ENCODE results near the gene TPCN2. TPM values are rescaled to one million over a fixed set of nuclear protein-coding genes. Genes with fewer than 3 reads are reported as not detected.

Gene TPCN2
- total and polyA plus RNA-seq, 2 of the 8 experiments (the other 6 are each of a cell fraction or from before 2014, with no cell fraction given) = 9.7 to 18.6 TPM

GRCh38 chr11:69110451-69110850 lies 61.7 kb downstream of the TPCN2 start:
- H3K18ac ChIP-seq (ENCODE audit: extremely low read depth, low read length) = no peak overlapping the region
- H3K23me2 ChIP-seq (ENCODE audit: low read depth, low read length) = peaks cover 8% of the 10 kb centered on the region; the same call in 1 of the 2 replicates
- peaks cover 0 to 6% of the 10 kb centered on the region in 2 experiments for H4K20me1 ChIP-seq (replicated peaks in 1 of 2; ENCODE audit: control insufficient read depth in 1 of 2, insufficient read depth in 2 of 2, low read length in 2 of 2)
- H2BK12ac ChIP-seq (ENCODE audit: low read depth, low read length) = no peak overlapping the region
- FAIRE-seq (no peak), DNase-seq (ENCODE audit: low read depth in 1 of 2, low spot score in 2 of 2) (no peak)
- no peaks in the 10 kb centered on the region for H3K79me2 ChIP-seq (ENCODE audit: control insufficient read depth in 1 of 2, insufficient read depth in 2 of 2, low read length in 2 of 2)
- no peak overlapping the region for H2BK15ac ChIP-seq (ENCODE audit: low read length)
- CTCF ChIA-PET (ENCODE audit: partially characterized antibody) = interaction anchor here (1.2 kb wide), 1 partner anchor 270 kb away, joined by 3 read pairs; no protein-coding TSS in a partner anchor
- no peaks in the 10 kb centered on the region for H3K4me1 ChIP-seq (replicated peaks in 1 of 4; ENCODE audit: control insufficient read depth in 3 of 4, insufficient read depth in 4 of 4, low read length in 3 of 4)
- WGBS, 2 experiments (ENCODE audit: extremely low coverage in 1 of 2, insufficient coverage in 1 of 2, insufficient read length in 1 of 2, insufficient replicate concordance in 2 of 2, low coverage in 1 of 2, low lambda C conversion rate in 2 of 2, missing lambda C conversion rate in 1 of 2) = 78 to 98% methylated on average over 6 of the region's 6 CpGs
- no peaks in the 10 kb centered on the region for H3K36me3 ChIP-seq (ENCODE audit: control insufficient read depth in 2 of 4, insufficient read depth in 4 of 4, low read length in 3 of 4)
- no peak overlapping the region for H3K9ac ChIP-seq (replicated peaks in 1 of 4; ENCODE audit: extremely low read depth in 1 of 4, low read depth in 3 of 4, low read length in 3 of 4)
- H3K9me3 ChIP-seq (ENCODE audit: insufficient read depth in 2 of 2, low read depth in 1 of 2, low read length in 1 of 2) = peaks cover 3 to 5% of the 10 kb centered on the region in 2 experiments; a peak in 1 of 4 replicates
- no peak overlapping the region for H3K4ac ChIP-seq (replicated peaks; ENCODE audit: insufficient read length, low read depth, low read length)
- no peak overlapping the region for H4K91ac ChIP-seq (replicated peaks; ENCODE audit: insufficient read length, low read length)
- POLR2A ChIA-PET (ENCODE audit: partially characterized antibody) = no interaction called here
- H3K56ac ChIP-seq (replicated peaks; ENCODE audit: insufficient read length, low read depth, low read length) = peak overlapping the region; percentile 98
- no peak overlapping the region for H2BK20ac ChIP-seq (ENCODE audit: low read length)
- H2BK120ac ChIP-seq (replicated peaks; ENCODE audit: low read depth, low read length) = no peak overlapping the region
- H2BK5ac ChIP-seq (ENCODE audit: low read depth, low read length) = no peak overlapping the region
- H2AK5ac ChIP-seq (ENCODE audit: low read depth, low read length) = no peak overlapping the region
- no peak overlapping the region for H3K14ac ChIP-seq (ENCODE audit: insufficient read length)
- H4K8ac ChIP-seq (ENCODE audit: extremely low read depth, insufficient read depth, low read length) = no peak overlapping the region
- no peak overlapping the region for H2AFZ ChIP-seq (ENCODE audit: low read length)
- H4K5ac ChIP-seq (ENCODE audit: insufficient read length, low read depth, low read length) = no peak overlapping the region
- H3K79me1 ChIP-seq (ENCODE audit: low read depth, low read length) = no peaks in the 10 kb centered on the region
- no peaks in the 10 kb centered on the region; a peak in 1 of 7 replicates for H3K27me3 ChIP-seq (replicated peaks in 1 of 4; ENCODE audit: control insufficient read depth in 3 of 4, extremely low read depth in 1 of 4, insufficient read depth in 3 of 4, low read length in 3 of 4)
- H3K4me2 ChIP-seq (ENCODE audit: insufficient read depth in 1 of 2, low read depth in 2 of 2, low read length in 2 of 2) = no peak overlapping the region
- no peak overlapping the region for H3K27ac ChIP-seq (ENCODE audit: low read depth, low read length)
- no peak overlapping the region for H3K4me3 ChIP-seq (ENCODE audit: extremely low read depth in 1 of 4, insufficient read depth in 2 of 4, low read depth in 3 of 4, low read length in 4 of 4)
- no peak overlapping the region for H3K23ac ChIP-seq (ENCODE audit: insufficient read length)
- TF ChIP-seq GTF2F1 (IDR thresholded peaks at IDR 0.05; ENCODE audit: borderline replicate concordance, low read depth, low read length) = no peak
- TF ChIP-seq GABPA (IDR thresholded peaks at IDR 0.05; ENCODE audit: borderline replicate concordance, insufficient read depth, low read length) = no peak
- TF ChIP-seq ASH2L (IDR thresholded peaks at IDR 0.05; ENCODE audit: low read length) = no peak
- no peak for TF ChIP-seq MAX (IDR thresholded peaks at IDR 0.05)
- TF ChIP-seq CREB1 (IDR thresholded peaks at IDR 0.05) = no peak
- TF ChIP-seq HDAC6 (IDR thresholded peaks at IDR 0.05; ENCODE audit: low read depth, low read length) = no peak
- no peak for TF ChIP-seq BRCA1 (IDR thresholded peaks at IDR 0.05; ENCODE audit: low read depth, low read length)
- no peak for TF ChIP-seq POU5F1 (IDR thresholded peaks at IDR 0.05; ENCODE audit: low read depth, low read length)
- TF ChIP-seq SP4 (IDR thresholded peaks at IDR 0.05; ENCODE audit: low read length) = no peak
- TF ChIP-seq KDM4A (IDR thresholded peaks at IDR 0.05; ENCODE audit: low read depth, low read length, severe bottlenecking) = no peak
- no peak for TF ChIP-seq CTBP2 (IDR thresholded peaks at IDR 0.05; ENCODE audit: borderline replicate concordance, insufficient read depth, insufficient read length, low read length)
- TF ChIP-seq TAF7 (optimal IDR thresholded peaks at IDR 0.05; ENCODE audit: borderline replicate concordance, low read depth, low read length) = no peak
- TF ChIP-seq PHF8 (conservative IDR thresholded peaks at IDR 0.05; ENCODE audit: low read depth, low read length) = no peak
- TF ChIP-seq SIRT6 (IDR thresholded peaks at IDR 0.05; ENCODE audit: low read length) = no peak
- TF ChIP-seq E2F6 (IDR thresholded peaks at IDR 0.05) = no peak
